HCEC 1CT (cell line): ENCODE results near the gene TMEM179.
"Not testable (repeated sequence)": the region's sequence is repeated elsewhere in the genome, so short reads cannot be mapped to it uniquely, and the experiment has no call there.

ENCODE experiments used
- DNase-seq: peaks from one replicate; pipeline ENCODE4 v3.0.0-alpha.2; 2017

TMEM179 gene

GRCh38 chr14:104637546-104638003 lies 33.0 kb upstream of the TMEM179 start:
- no peak for DNase-seq

- DNase-seq: not testable (repeated sequence)
Observed at GRCh38 chr14:104636846-104637545, 32.4 kb upstream of the TMEM179 start.

- DNase-seq: no peak
Observed at GRCh38 chr14:104636131-104636530, 31.6 kb upstream of the TMEM179 start.

GRCh38 chr14:104635717-104636116 lies 31.1 kb upstream of the TMEM179 start:
- DNase-seq: no peak

- DNase-seq: no peak
Observed at GRCh38 chr14:104634886-104635570, 30.5 kb upstream of the TMEM179 start.

- no peak for DNase-seq
Observed at GRCh38 chr14:104634138-104634760, 29.7 kb upstream of the TMEM179 start.

- DNase-seq: no peak
Observed at GRCh38 chr14:104633276-104634137, 28.9 kb upstream of the TMEM179 start.

- no peak for DNase-seq
Observed at GRCh38 chr14:104632781-104633180, 28.2 kb upstream of the TMEM179 start.

GRCh38 chr14:104624939-104625338 lies 20.4 kb upstream of the TMEM179 start:
- DNase-seq: no peak

- no peak for DNase-seq
Observed at GRCh38 chr14:104614126-104614812, 9.7 kb upstream of the TMEM179 start.

- no peak for DNase-seq
Observed at GRCh38 chr14:104611881-104612280, 7.3 kb upstream of the TMEM179 start.

- DNase-seq: no peak
Observed at GRCh38 chr14:104610749-104611310, 6.3 kb upstream of the TMEM179 start.

GRCh38 chr14:104609666-104610065 lies 5.1 kb upstream of the TMEM179 start:
- no peak for DNase-seq

GRCh38 chr14:104603711-104604401 lies 716 bp downstream of the TMEM179 start:
- no peak for DNase-seq

- no peak for DNase-seq
Observed at GRCh38 chr14:104602933-104603325, 1.6 kb downstream of the TMEM179 start.

- DNase-seq: no peak
Observed at GRCh38 chr14:104602315-104602932, 2.1 kb downstream of the TMEM179 start.

GRCh38 chr14:104601786-104602185 lies 2.8 kb downstream of the TMEM179 start:
- DNase-seq: no peak

- no peak for DNase-seq
Observed at GRCh38 chr14:104600805-104601204, 3.8 kb downstream of the TMEM179 start.

GRCh38 chr14:104600141-104600643 lies 4.4 kb downstream of the TMEM179 start:
- no peak for DNase-seq

- DNase-seq: no peak
Observed at GRCh38 chr14:104599446-104599845, 5.1 kb downstream of the TMEM179 start.

GRCh38 chr14:104598910-104599273 lies 5.7 kb downstream of the TMEM179 start:
- DNase-seq: no peak
